Posterior cingulate gyrus (tissue), 11 donors: ENCODE results near the gene NES.
"Not testable (repeated sequence)": the region's sequence is repeated elsewhere in the genome, so short reads cannot be mapped to it uniquely, and the experiment has no call there.

Experiments
- DNase-seq, 10 donors: peaks; one replicate each; pipeline versions ENCODE4 v3.0.0 to v3.0.0-alpha.2; 2020 to 2021; ENCODE audit warnings: mixed read lengths in 3 of 10
- intact Hi-C: fragments of 100-400 bp; cut with DNase I; formaldehyde crosslinking; loops from one replicate; pipeline ENCODE4 v1.15.1; 2023

The NES gene

GRCh38 chr1:156652131-156652991 lies 24.8 kb downstream of the NES start:
- peak in 1 of 10 donors; percentile 58 for DNase-seq
- intact Hi-C loops = no loop called here

GRCh38 chr1:156648951-156649350 lies 28.3 kb downstream of the NES start:
- intact Hi-C loops = no loop called here
- DNase-seq = peak in 1 of 10 donors; percentile 22

GRCh38 chr1:156648496-156648895 lies 28.7 kb downstream of the NES start:
- intact Hi-C loops = no loop called here
- DNase-seq = peak in 1 of 10 donors; percentile 72

- intact Hi-C loops = no loop called here
- peak in 1 of 10 donors; percentile 49 for DNase-seq
These were observed 29.9 kb downstream of the NES start for GRCh38 chr1:156647351-156647750.

- intact Hi-C loops = no loop called here
- DNase-seq = no peak
These were observed 30.4 kb downstream of the NES start for GRCh38 chr1:156646738-156647211.

- intact Hi-C loops = no loop called here
- no peak for DNase-seq
These were observed 31.5 kb downstream of the NES start for GRCh38 chr1:156645666-156646065.

- intact Hi-C loops = no loop called here
- DNase-seq = peak in 1 of 10 donors; percentile 1
These were observed 32.2 kb downstream of the NES start for GRCh38 chr1:156645056-156645455.

GRCh38 chr1:156644640-156645039 lies 32.6 kb downstream of the NES start:
- no peak for DNase-seq
- intact Hi-C loops = no loop called here

- peak in 1 of 10 donors; percentile 54 for DNase-seq
- intact Hi-C loops = no loop called here
These were observed 33.1 kb downstream of the NES start for GRCh38 chr1:156644146-156644545.

GRCh38 chr1:156643778-156644092 lies 33.5 kb downstream of the NES start:
- intact Hi-C loops = no loop called here
- DNase-seq = peak in 1 of 10 donors; percentile 40

GRCh38 chr1:156643049-156643777 lies 34.0 kb downstream of the NES start:
- intact Hi-C loops = no loop called here
- DNase-seq = peak in 1 of 10 donors; percentile 68

GRCh38 chr1:156642265-156643048 lies 34.8 kb downstream of the NES start:
- DNase-seq = peak in 4 of 10 donors; percentile 45 to 92 (median 83)
- intact Hi-C loops = no loop called here

GRCh38 chr1:156641761-156642264 lies 35.4 kb downstream of the NES start, which contains the start of gene BCAN:
Gene BCAN, plus strand, starts transcription at chr1:156642117. Its CDS starts 3,938 bp downstream, at chr1:156646055.
- peak; percentile 59 to 94 (median 78) for DNase-seq
- intact Hi-C loops = no loop called here

GRCh38 chr1:156640842-156641706 lies 36.1 kb downstream of the NES start:
- peak in 8 of 10 donors; percentile 24 to 93 (median 72) for DNase-seq
- intact Hi-C loops = no loop called here

- intact Hi-C loops = no loop called here
- DNase-seq = peak in 1 of 10 donors; percentile 23
These were observed 37.6 kb downstream of the NES start for GRCh38 chr1:156639601-156640101.

GRCh38 chr1:156638189-156638985 lies 38.8 kb downstream of the NES start:
- DNase-seq = peak in 4 of 10 donors; percentile 25 to 90 (median 67)
- intact Hi-C loops = no loop called here

GRCh38 chr1:156632355-156632754 lies 44.9 kb downstream of the NES start:
- intact Hi-C loops = no loop called here

GRCh38 chr1:156631152-156631551 lies 46.1 kb downstream of the NES start:
- intact Hi-C loops, DNase-seq: not testable (repeated sequence)

More at GRCh38 chr1:156632355-156632754, 44.9 kb downstream of the NES start:
- no peak for DNase-seq
